Measurements from ENCODE around the gene SMIM36.
"Not testable (repeated sequence)": the region's sequence is repeated elsewhere in the genome, so short reads cannot be mapped to it uniquely, and the experiment has no call there.

The SMIM36 gene

DNA sequence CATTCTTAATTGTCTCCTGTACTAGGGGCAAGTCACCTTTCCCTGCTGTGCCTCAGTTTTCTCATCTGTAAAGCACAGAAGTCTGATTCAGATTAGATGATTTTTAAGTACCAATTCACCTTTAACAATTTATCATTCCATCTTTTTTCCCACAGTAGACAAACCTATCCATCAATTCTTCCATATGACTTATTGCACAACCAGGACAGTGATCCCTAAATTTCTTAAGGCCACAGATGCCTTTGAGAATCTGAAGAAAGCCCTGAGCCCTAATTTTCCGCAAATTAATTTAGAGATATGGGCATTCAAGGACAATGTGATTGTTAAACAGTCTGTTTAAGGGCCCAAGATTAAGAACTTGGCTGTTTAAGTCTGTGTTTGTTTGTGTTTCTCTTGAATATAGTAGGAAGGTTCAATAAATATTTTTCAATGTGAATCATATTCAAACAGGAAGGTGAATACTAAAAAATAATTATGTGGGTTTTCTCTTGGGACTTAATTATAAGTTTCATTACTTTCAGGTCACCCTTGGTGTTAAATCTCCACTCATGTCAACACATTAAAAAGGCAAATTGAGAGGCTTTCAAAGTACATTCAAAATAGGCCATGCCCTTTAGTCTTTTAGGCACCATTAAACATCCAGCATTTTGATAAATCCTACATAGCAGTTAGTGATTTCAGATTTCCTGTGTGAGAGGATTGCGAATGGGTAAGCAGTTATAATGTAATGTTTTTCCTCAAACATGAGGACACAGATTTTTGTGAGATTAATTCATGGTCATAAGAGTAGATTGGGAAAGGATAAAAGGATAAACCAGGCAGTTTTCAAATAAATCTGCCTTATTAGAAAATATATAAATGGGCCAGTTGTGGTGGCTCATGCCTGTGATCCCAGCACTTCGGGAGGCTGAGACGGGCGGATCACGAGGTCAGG, 54.7 kb downstream of the SMIM36 start:
- DNase-seq (ENCODE audit: low read depth in 2 of 3, low spot score in 2 of 3): no peak

- DNase-seq (ENCODE audit: low read depth in 2 of 3, low spot score in 2 of 3): no peak
Measured at GRCh38 chr17:55454906-55455474, 56.3 kb downstream of the SMIM36 start.

GRCh38 chr17:55453839-55454557, 57.3 kb downstream of the SMIM36 start:
- no peak for DNase-seq (ENCODE audit: low read depth in 2 of 3, low spot score in 2 of 3)

GRCh38 chr17:55452139-55452790, 59.0 kb downstream of the SMIM36 start:
- DNase-seq (ENCODE audit: low read depth in 2 of 3, low spot score in 2 of 3): no peak

DNA sequence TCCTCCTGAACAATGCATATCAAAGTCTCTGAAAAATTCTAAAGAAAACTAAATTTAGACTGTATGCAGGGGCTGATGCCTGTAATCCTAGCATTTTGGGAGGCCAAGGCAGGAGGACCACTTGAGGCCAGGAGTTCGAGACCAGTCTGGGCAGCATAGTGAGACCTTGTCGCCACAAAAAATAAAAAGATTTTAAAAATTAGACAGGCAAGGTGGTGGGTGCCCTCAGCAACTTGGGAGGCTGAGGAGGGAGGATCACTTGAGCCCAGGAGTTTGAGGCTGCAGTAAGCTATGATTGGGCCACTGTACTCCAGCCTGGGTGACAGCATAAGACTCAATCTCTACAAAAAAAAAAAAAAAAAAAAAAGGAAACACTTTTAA, 59.5 kb downstream of the SMIM36 start:
- no peak for DNase-seq (ENCODE audit: low read depth in 2 of 3, low spot score in 2 of 3)

- DNase-seq (ENCODE audit: low read depth in 2 of 3, low spot score in 2 of 3): no peak
Measured at GRCh38 chr17:55451203-55451641, 60.0 kb downstream of the SMIM36 start.

DNA sequence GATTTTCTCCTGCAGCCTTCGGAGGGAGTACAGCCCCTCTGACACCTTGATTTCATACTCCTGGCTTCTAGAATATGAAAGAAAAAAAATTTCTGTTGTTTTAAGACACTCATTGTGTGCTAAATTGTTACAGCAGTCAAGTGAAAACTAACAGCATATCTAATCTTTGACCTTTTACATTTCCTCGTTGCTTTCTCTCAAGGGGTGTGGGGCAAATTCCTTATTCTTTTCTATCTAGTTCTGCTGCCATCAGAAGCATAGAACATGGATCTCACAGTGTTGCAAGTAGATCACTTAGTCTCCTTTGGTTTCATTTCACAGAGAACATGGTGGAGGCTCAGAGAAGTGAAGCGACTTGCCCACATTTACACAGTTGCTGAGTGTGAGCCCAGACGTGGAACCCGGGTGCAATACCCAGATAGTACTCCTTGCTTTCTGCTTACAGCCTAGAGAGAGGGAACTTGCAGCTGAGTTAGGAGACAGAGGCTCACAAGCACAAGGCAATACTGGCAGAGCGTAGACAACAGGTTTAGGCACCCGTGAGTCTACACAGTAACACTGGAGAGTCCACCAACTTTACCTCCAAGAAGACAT, 60.9 kb downstream of the SMIM36 start:
- no peak for DNase-seq (ENCODE audit: low read depth in 2 of 3, low spot score in 2 of 3)

- no peak for DNase-seq (ENCODE audit: low read depth in 2 of 3, low spot score in 2 of 3)
Measured at GRCh38 chr17:55448681-55449080, 62.6 kb downstream of the SMIM36 start.

DNA sequence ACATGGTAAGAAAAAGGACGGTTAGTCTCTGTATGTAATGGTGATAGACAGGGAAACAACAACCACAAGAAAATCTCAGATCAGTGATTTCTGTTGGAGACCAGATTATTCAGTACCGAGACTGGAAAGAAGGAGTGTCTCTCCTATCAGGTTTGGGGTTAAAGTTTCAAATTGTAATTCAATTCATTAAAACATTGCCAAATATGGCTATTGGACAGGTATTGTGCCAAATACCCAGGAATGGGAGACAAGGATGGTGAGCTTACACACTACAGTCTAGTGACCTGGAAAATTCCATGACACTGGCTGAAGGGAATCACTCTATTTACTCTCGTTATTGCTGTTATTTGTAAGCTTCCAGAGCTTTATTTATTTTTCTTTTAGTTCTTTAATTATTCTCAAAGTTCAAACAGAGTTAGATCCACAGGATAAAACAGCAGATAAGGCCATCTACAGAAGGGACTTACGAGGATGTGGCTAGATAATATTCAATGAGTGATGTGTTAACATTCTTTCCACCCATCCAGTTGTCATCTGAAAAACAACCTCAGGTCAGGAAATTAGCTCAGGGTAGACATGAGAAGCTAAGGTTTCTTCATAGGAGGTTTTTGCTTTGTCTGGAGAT, 64.6 kb downstream of the SMIM36 start:
- no peak for DNase-seq (ENCODE audit: low read depth in 2 of 3, low spot score in 2 of 3)

- DNase-seq (ENCODE audit: low read depth in 2 of 3, low spot score in 2 of 3): not testable (repeated sequence)
Measured at GRCh38 chr17:55446004-55446403, 65.2 kb downstream of the SMIM36 start.

GRCh38 chr17:55444471-55445441, 66.5 kb downstream of the SMIM36 start:
- DNase-seq (ENCODE audit: low read depth in 2 of 3, low spot score in 2 of 3): no peak

GRCh38 chr17:55443904-55444303, 67.3 kb downstream of the SMIM36 start:
- no peak for DNase-seq (ENCODE audit: low read depth in 2 of 3, low spot score in 2 of 3)

- DNase-seq (ENCODE audit: low read depth in 2 of 3, low spot score in 2 of 3): no peak
Measured at GRCh38 chr17:55442953-55443683, 68.1 kb downstream of the SMIM36 start.

DNA sequence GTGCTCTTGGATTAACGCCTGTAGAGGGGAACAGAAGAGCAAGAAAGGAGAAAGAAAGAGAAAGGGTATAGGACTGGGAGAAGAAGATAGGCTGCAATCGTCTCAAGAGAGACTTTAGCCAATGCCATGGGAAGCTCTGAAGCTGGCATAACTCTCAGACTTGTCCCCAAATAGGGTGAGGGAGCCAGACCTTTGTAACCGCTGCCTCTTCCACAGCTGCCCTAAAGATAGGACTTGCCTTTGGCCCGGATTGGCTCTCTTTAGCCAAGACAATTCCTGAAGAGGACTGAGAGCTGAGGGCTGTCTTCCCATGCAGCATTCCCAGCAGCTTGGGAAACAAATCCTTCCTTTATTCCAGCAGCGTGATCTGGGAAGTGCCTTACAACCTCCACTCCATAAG, 68.8 kb downstream of the SMIM36 start:
- no peak for DNase-seq (ENCODE audit: low read depth in 2 of 3, low spot score in 2 of 3)

GRCh38 chr17:55441544-55441943, 69.7 kb downstream of the SMIM36 start:
- no peak for DNase-seq (ENCODE audit: low read depth in 2 of 3, low spot score in 2 of 3)

- DNase-seq (ENCODE audit: low read depth in 2 of 3, low spot score in 2 of 3): no peak
Measured at GRCh38 chr17:55440391-55440790, 70.9 kb downstream of the SMIM36 start.

- no peak for DNase-seq (ENCODE audit: low read depth in 2 of 3, low spot score in 2 of 3)
Measured at GRCh38 chr17:55437159-55437605, 74.1 kb downstream of the SMIM36 start.

All from activated CD8-positive, alpha-beta memory T cell treated with anti-CD3 and anti-CD28 coated beads for 48 hours (primary cell).